ENCODE measurements around the gene COBL. TPM values are rescaled to one million over a fixed set of nuclear protein-coding genes. Genes with fewer than 3 reads are reported as not detected.

COBL gene
- total and polyA plus RNA-seq, 2 of the 8 experiments (the other 6 are each of a cell fraction or from before 2014, with no cell fraction given), result 13.8 to 40.4 TPM

- no peak overlapping the region for H2BK5ac ChIP-seq (ENCODE audit: low read depth, low read length)
- no peak overlapping the region for H3K56ac ChIP-seq (replicated peaks; ENCODE audit: insufficient read length, low read depth, low read length)
- no peak overlapping the region for H2BK12ac ChIP-seq (ENCODE audit: low read depth, low read length)
- peak; percentile 46; the same call in 1 of the 2 replicates for TF ChIP-seq CEBPB (IDR thresholded peaks at IDR 0.05; ENCODE audit: low read depth, low read length)
- no peak for TF ChIP-seq RFX5 (IDR thresholded peaks at IDR 0.05; ENCODE audit: borderline replicate concordance, low read depth, low read length)
- H3K79me2 ChIP-seq (ENCODE audit: control insufficient read depth in 1 of 2, insufficient read depth in 2 of 2, low read length in 2 of 2), result no peaks in the 10 kb centered on the region
- no peak overlapping the region for H2BK120ac ChIP-seq (replicated peaks; ENCODE audit: low read depth, low read length)
- no peak overlapping the region for H2AK5ac ChIP-seq (ENCODE audit: low read depth, low read length)
- H3K23ac ChIP-seq (ENCODE audit: insufficient read length), result no peak overlapping the region
- H3K4me3 ChIP-seq (ENCODE audit: extremely low read depth in 1 of 4, insufficient read depth in 2 of 4, low read depth in 3 of 4, low read length in 4 of 4), result no peak overlapping the region
- CTCF ChIA-PET (ENCODE audit: partially characterized antibody), result interaction anchor here (0.6 to 6.2 kb wide), 6 partner anchors 10 to 97 kb away, joined by 3 to 70 read pairs (median 6); no protein-coding TSS in a partner anchor
- no peak overlapping the region for H2AFZ ChIP-seq (ENCODE audit: low read length)
- H3K18ac ChIP-seq (ENCODE audit: extremely low read depth, low read length), result no peak overlapping the region
- FAIRE-seq (no peak), DNase-seq (ENCODE audit: low read depth in 1 of 2, low spot score in 2 of 2) (no peak)
- H3K23me2 ChIP-seq (ENCODE audit: low read depth, low read length), result no peaks in the 10 kb centered on the region
- H3K9ac ChIP-seq (replicated peaks in 1 of 4; ENCODE audit: extremely low read depth in 1 of 4, low read depth in 3 of 4, low read length in 3 of 4), result no peak overlapping the region
- H3K4ac ChIP-seq (replicated peaks; ENCODE audit: insufficient read length, low read depth, low read length), result no peak overlapping the region
- H4K8ac ChIP-seq (ENCODE audit: extremely low read depth, insufficient read depth, low read length), result no peak overlapping the region
- no peak overlapping the region for H2BK20ac ChIP-seq (ENCODE audit: low read length)
- no peak overlapping the region for H3K27ac ChIP-seq (ENCODE audit: low read depth, low read length)
- H3K14ac ChIP-seq (ENCODE audit: insufficient read length), result no peak overlapping the region
- H4K91ac ChIP-seq (replicated peaks; ENCODE audit: insufficient read length, low read length), result no peak overlapping the region
- H3K79me1 ChIP-seq (ENCODE audit: low read depth, low read length), result no peaks in the 10 kb centered on the region
- no peak overlapping the region for H2BK15ac ChIP-seq (ENCODE audit: low read length)
- no peaks in the 10 kb centered on the region for H3K9me3 ChIP-seq (ENCODE audit: insufficient read depth in 2 of 2, low read depth in 1 of 2, low read length in 1 of 2)
- POLR2A ChIA-PET (ENCODE audit: partially characterized antibody), result no interaction called here
- no peak overlapping the region for H4K5ac ChIP-seq (ENCODE audit: insufficient read length, low read depth, low read length)
- H3K4me2 ChIP-seq (ENCODE audit: insufficient read depth in 1 of 2, low read depth in 2 of 2, low read length in 2 of 2), result no peak overlapping the region
- H3K27me3 ChIP-seq (replicated peaks in 1 of 4; ENCODE audit: control insufficient read depth in 3 of 4, extremely low read depth in 1 of 4, insufficient read depth in 3 of 4, low read length in 3 of 4), result no peaks in the 10 kb centered on the region
- peaks cover 0 to 6% (median 3%) of the 10 kb centered on the region in 4 experiments; a peak in 4 of 7 replicates for H3K4me1 ChIP-seq (replicated peaks in 1 of 4; ENCODE audit: control insufficient read depth in 3 of 4, insufficient read depth in 4 of 4, low read length in 3 of 4)
- 98% methylated on average over 2 of the region's 2 CpGs; no CpG with 5 or more reads in 1 of the 2 experiments for WGBS, 2 experiments (ENCODE audit: extremely low coverage in 1 of 2, insufficient coverage in 1 of 2, insufficient read length in 1 of 2, insufficient replicate concordance in 2 of 2, low coverage in 1 of 2, low lambda C conversion rate in 2 of 2, missing lambda C conversion rate in 1 of 2)
- no peaks in the 10 kb centered on the region for H4K20me1 ChIP-seq (replicated peaks in 1 of 2; ENCODE audit: control insufficient read depth in 1 of 2, insufficient read depth in 2 of 2, low read length in 2 of 2)
- H3K36me3 ChIP-seq (ENCODE audit: control insufficient read depth in 2 of 4, insufficient read depth in 4 of 4, low read length in 3 of 4), result no peaks in the 10 kb centered on the region
Measured at GRCh38 chr7:51071427-51071826, 245.2 kb downstream of the COBL start.
